OCI-LY1 (cell line): ENCODE data around the gene ZNF518B.

Experiments used
- CTCF ChIP-seq: fragments of 200-600 bp; sonication (generic), shearing (Covaris generic); IDR thresholded peaks from 2 replicates; pipeline ENCODE4 v1.5.1; 2017; ENCODE audit warnings: mild to moderate bottlenecking, antibody characterized with exemption, low read length, moderate library complexity, mixed read lengths
- EZH2 ChIP-seq: fragments of 200-600 bp; sonication (generic), shearing (Covaris generic); IDR thresholded peaks from 2 replicates; pipeline ENCODE4 v1.8.0; 2017; ENCODE audit warnings: borderline replicate concordance, mixed run types, mild to moderate bottlenecking, antibody characterized with exemption, low read length, moderate library complexity, mixed read lengths

DNA sequence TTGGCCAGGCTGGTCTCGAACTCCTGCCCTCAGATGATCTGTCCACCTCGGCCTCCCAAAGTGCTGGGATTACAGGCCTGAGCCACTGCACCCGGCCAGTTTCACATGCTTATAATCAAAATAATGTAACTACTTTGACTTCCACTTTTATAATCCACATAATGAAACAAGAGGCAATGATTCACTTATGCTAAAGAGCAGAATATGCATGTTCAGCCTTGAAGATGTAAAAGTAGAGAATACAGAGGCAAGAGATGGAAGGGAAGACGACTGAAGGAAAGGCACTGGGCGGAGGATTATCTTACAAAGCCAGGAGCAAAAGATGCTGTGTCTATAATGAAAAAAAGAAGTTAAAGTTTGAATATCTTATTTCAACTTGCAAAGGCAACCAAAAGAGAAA is 13.3 kb upstream of the ZNF518B start:
- TF ChIP-seq CTCF (no peak), EZH2 (no peak)
